GM12878 (cell line): ENCODE data around the gene SLC9A3. TPM values are rescaled to one million over a fixed set of nuclear protein-coding genes. Genes with fewer than 3 reads are reported as not detected.

ENCODE experiments used
- ATAC-seq: fragments of 200-7000 bp; cut with Tn5 transposase; 3 replicates; pipeline ENCODE4 v1.9.1; 2020; ENCODE audit warnings: mild to moderate bottlenecking, moderate library complexity
- BruUV-seq: library from RNA; stranded (reverse); fragments of 400-500 nt; replicated peaks from 2 replicates; lab custom pipeline; 2021; lab: Mats Ljungman, UMichigan
- CTCF ChIA-PET: fragments of 300-600 bp; sonication (Branson Sonifier 250); formaldehyde crosslinking; extraction: SDS; loops from one replicate; lab custom pipeline; 2021; ENCODE audit warnings: inconsistent platforms; lab: Yijun Ruan, JAX
- POLR2A ChIA-PET: fragments of 350-600 bp; formaldehyde crosslinking; extraction: SDS; loops from one replicate; lab custom pipeline; 2021; ENCODE audit warnings: inconsistent platforms; lab: Charles Lee
- RAD21 ChIA-PET: fragments of 300-600 bp; sonication (Branson Sonifier 250); formaldehyde crosslinking; loops from one replicate; lab custom pipeline; 2023; ENCODE audit warnings: antibody characterized with exemption; ENCODE audit not compliant: unreplicated experiment; lab: Charles Lee
- SMC1A ChIA-PET: fragments of 300-600 bp; sonication (Branson Sonifier 250); formaldehyde crosslinking; loops from one replicate; lab custom pipeline; 2023; ENCODE audit not compliant: unreplicated experiment, uncharacterized antibody; lab: Charles Lee
- DNase-seq: peaks from one replicate; pipeline ENCODE4 v3.0.0-alpha.2; 2011; ENCODE audit warnings: low read depth, low spot score
- FAIRE-seq: peaks from 3 replicates; lab custom pipeline; 2011; peaks lifted over from hg19 to GRCh38; lab: Jason Lieb, UNC
- H2AFZ ChIP-seq: 2 replicates; pipeline ENCODE4 v1.6.0; 2011; ENCODE audit warnings: low read depth, low read length, control low read depth; ENCODE audit not compliant: control insufficient read depth
- H3K27ac ChIP-seq: 2 replicates; pipeline ENCODE4 v1.5.1; 2011; ENCODE audit warnings: control low read depth; ENCODE audit not compliant: control insufficient read depth, insufficient read depth
- H3K27me3 ChIP-seq, 2 experiments: replicated peaks in 1 of 2; 2 replicates each; pipeline versions ENCODE4 v1.6.0 to v1.6.1; 2011; ENCODE audit warnings: low read length in 1 of 2; ENCODE audit not compliant: control insufficient read depth in 2 of 2, insufficient read depth in 2 of 2
- H3K36me3 ChIP-seq, 2 experiments: 2 replicates each; pipeline ENCODE4 v1.5.1; 2011; ENCODE audit warnings: low read length in 1 of 2; ENCODE audit not compliant: control insufficient read depth in 2 of 2, insufficient read depth in 2 of 2
- H3K4me1 ChIP-seq: 2 replicates; pipeline ENCODE4 v1.6.1; 2011; ENCODE audit warnings: mild to moderate bottlenecking, low read length, moderate library complexity, mixed read lengths; ENCODE audit not compliant: control insufficient read depth, insufficient read depth
- H3K4me2 ChIP-seq: 2 replicates; pipeline ENCODE4 v1.6.0; 2011; ENCODE audit warnings: control low read depth; ENCODE audit not compliant: control insufficient read depth, insufficient read depth
- H3K4me3 ChIP-seq: fragments of 200-600 bp; sonication (generic); 2 replicates; pipeline ENCODE4 v1.5.1; 2016
- H3K79me2 ChIP-seq: 2 replicates; pipeline ENCODE4 v1.6.0; 2011; ENCODE audit warnings: low read length; ENCODE audit not compliant: control insufficient read depth, insufficient read depth
- H3K9ac ChIP-seq: 2 replicates; pipeline ENCODE4 v1.8.0; 2011; ENCODE audit warnings: low read length, control low read depth, mixed read lengths; ENCODE audit not compliant: control insufficient read depth, insufficient read depth
- H3K9me3 ChIP-seq: replicated peaks from 3 replicates; pipeline ENCODE4 v1.5.1; 2011; ENCODE audit warnings: mild to moderate bottlenecking, low read length; ENCODE audit not compliant: control insufficient read depth, insufficient read depth
- H4K20me1 ChIP-seq: 2 replicates; pipeline ENCODE4 v1.6.0; 2011; ENCODE audit not compliant: control insufficient read depth, insufficient read depth
- FOS ChIP-seq: IDR thresholded peaks from 3 replicates; pipeline ENCODE4 v1.6.1; 2011; ENCODE audit warnings: borderline replicate concordance; ENCODE audit not compliant: insufficient read length; ENCODE audit errors: extremely low read depth
- KAT2A ChIP-seq: conservative IDR thresholded peaks from 2 replicates; pipeline ENCODE4 v1.6.1; 2011; ENCODE audit warnings: low read depth, low read length; ENCODE audit not compliant: control insufficient read depth
- KDM1A ChIP-seq: fragments of 200-600 bp; sonication (generic); IDR thresholded peaks from 2 replicates; pipeline ENCODE4 v1.6.1; 2016; ENCODE audit warnings: borderline replicate concordance
- NKRF ChIP-seq: fragments of 450-650 bp; conservative IDR thresholded peaks from 2 replicates; pipeline ENCODE4 v1.6.1; 2017; ENCODE audit warnings: mild to moderate bottlenecking, moderate library complexity
- PBX3 ChIP-seq: IDR thresholded peaks from 2 replicates; pipeline ENCODE4 v1.6.1; 2011; ENCODE audit warnings: mild to moderate bottlenecking, low read depth, low read length, moderate library complexity; ENCODE audit not compliant: insufficient replicate concordance
- STAT1 ChIP-seq: fragments of 450-650 bp; conservative IDR thresholded peaks from 2 replicates; pipeline ENCODE4 v1.6.1; 2014; ENCODE audit warnings: antibody characterized with exemption, mild to moderate bottlenecking
- ZBTB4 ChIP-seq: fragments of 450-650 bp; formaldehyde crosslinking; IDR thresholded peaks from 2 replicates; pipeline ENCODE4 v1.4.0; 2022; ENCODE audit warnings: mild to moderate bottlenecking, moderate library complexity
- WGBS: methylation state at CpG from one replicate; pipeline ENCODE4 v1.1.6; 2016; ENCODE audit warnings: low lambda C conversion rate; ENCODE audit not compliant: insufficient replicate concordance, insufficient coverage; ENCODE audit errors: missing lambda C conversion rate; 5-methylcytosine and 5-hydroxymethylcytosine counted together
- in situ Hi-C: fragments of 300-500 bp; cut with MboI; formaldehyde crosslinking; loops from 9 replicates; pipeline ENCODE4 v1.14.3; 2018; ENCODE audit warnings: mixed read lengths
- intact Hi-C: fragments of 100-400 bp; cut with micrococcal nuclease; formaldehyde crosslinking; loops from one replicate; pipeline ENCODE4 v1.14.2; 2022; ENCODE audit not compliant: unreplicated experiment
- polyA plus RNA-seq, 11 experiments: library from polyadenylated mRNA; depleted of rRNA in 4 of 11; unstranded in 6 of 11; stranded (reverse) in 5 of 11; fragments of >200 nt; fragmentation: Nextera tagmentation in 4 of 11; fragmentation: Illumina TruSeq in 1 of 11; extraction: Ambion mirVana in 4 of 11; extraction: Trizol in 1 of 11; gene quantifications; 1 replicate in 1 of 11; 2 replicates in 10 of 11; pipeline versions ENCODE4 v1.2.1 to v1.2.3, GENCODE V29; 2011 to 2016; ENCODE audit warnings: inconsistent platforms in 2 of 11, missing spikeins in 2 of 11, low read depth in 1 of 11
- total RNA-seq, 4 experiments: library from RNA; depleted of rRNA in 3 of 4; stranded (reverse); fragments of >200 nt in 3 of 4; fragmentation: Illumina TruSeq in 1 of 4; extraction: Trizol in 1 of 4; gene quantifications; 2 replicates each; pipeline versions ENCODE4 v1.2.1 to v1.2.3, GENCODE V29; 2013 to 2021

The SLC9A3 gene
- total and polyA plus RNA-seq, 10 of the 15 experiments (the other 5 are each of a cell fraction or from before 2014, with no cell fraction given) = 0.04 to 5.2 (median 2.3) TPM; not detected in 1

GRCh38 chr5:483434-484140 lies 40.7 kb downstream of the SLC9A3 start:
- H3K9ac ChIP-seq = no peak overlapping the region
- ChIA-PET RAD21 (no interaction called here), CTCF (no interaction called here), POLR2A (no interaction called here), SMC1A (no interaction called here)
- TF ChIP-seq KDM1A = no peak
- TF ChIP-seq NKRF = no peak
- no peak for TF ChIP-seq PBX3
- no peak for TF ChIP-seq KAT2A
- TF ChIP-seq STAT1 = no peak
- no peak for TF ChIP-seq ZBTB4 (CRISPR knock-in tag)
- TF ChIP-seq FOS = no peak
- H3K9me3 ChIP-seq = no peaks in the 10 kb centered on the region
- no peaks in the 10 kb centered on the region for H3K79me2 ChIP-seq
- no peak overlapping the region for H3K4me3 ChIP-seq
- no TSS peak for BruUV-seq
- no peaks in the 10 kb centered on the region for H3K36me3 ChIP-seq
- in situ Hi-C loops = no loop called here
- no peaks in the 10 kb centered on the region for H3K4me1 ChIP-seq
- FAIRE-seq (no peak), ATAC-seq (no peak), DNase-seq (no peak)
- no peak overlapping the region for H3K27ac ChIP-seq
- intact Hi-C loops = no loop called here
- WGBS = 14% methylated on average over 34 of the region's 34 CpGs
- H4K20me1 ChIP-seq = no peaks in the 10 kb centered on the region
- no peak overlapping the region for H2AFZ ChIP-seq
- H3K27me3 ChIP-seq = no peaks in the 10 kb centered on the region
- no peak overlapping the region for H3K4me2 ChIP-seq
